Fibroblast of mammary gland (primary cell): ENCODE data around the gene ATG7.
A peak's percentile ranks its signal among the peaks of the same experiment; 100 is the strongest.
"Not testable (repeated sequence)": the region's sequence is repeated elsewhere in the genome, so short reads cannot be mapped to it uniquely, and the experiment has no call there.

Experiments used
- DNase-seq: peaks from one replicate; pipeline ENCODE4 v3.0.0-alpha.2; 2010; ENCODE audit warnings: low read depth
- H3K4me3 ChIP-seq: 2 replicates; pipeline ENCODE4 v1.5.1; 2011; ENCODE audit warnings: low read depth, mild to moderate bottlenecking, low read length, moderate library complexity; ENCODE audit not compliant: control insufficient read depth
- TF ChIP-seq, protein P1 (sequence below): conservative IDR thresholded peaks from 2 replicates; pipeline ENCODE4 v1.5.1; 2011; ENCODE audit warnings: low read depth, low read length, inconsistent platforms; ENCODE audit not compliant: control insufficient read depth, insufficient read depth

Gene ATG7

DNA sequence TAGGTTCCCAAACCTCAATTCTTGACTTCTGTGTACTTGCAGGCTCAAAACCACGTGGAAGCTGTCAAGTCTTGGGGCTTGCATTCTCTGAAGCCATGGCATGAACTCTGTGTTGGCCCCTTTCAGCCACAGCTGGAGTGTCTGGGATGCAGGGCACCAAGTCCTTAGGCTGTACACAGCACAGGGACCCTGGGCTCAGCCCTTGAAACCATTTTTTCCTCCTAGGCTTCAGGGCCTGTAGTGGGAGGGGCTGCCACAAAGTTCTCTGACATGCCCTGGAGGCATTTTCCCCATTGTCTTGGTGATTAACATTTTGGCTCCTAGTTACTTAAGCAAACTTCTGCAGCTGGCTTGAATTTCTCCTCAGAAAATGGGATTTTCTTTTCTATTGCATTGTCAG is 135.4 kb downstream of the ATG7 start:
- TF ChIP-seq, protein P1, sequence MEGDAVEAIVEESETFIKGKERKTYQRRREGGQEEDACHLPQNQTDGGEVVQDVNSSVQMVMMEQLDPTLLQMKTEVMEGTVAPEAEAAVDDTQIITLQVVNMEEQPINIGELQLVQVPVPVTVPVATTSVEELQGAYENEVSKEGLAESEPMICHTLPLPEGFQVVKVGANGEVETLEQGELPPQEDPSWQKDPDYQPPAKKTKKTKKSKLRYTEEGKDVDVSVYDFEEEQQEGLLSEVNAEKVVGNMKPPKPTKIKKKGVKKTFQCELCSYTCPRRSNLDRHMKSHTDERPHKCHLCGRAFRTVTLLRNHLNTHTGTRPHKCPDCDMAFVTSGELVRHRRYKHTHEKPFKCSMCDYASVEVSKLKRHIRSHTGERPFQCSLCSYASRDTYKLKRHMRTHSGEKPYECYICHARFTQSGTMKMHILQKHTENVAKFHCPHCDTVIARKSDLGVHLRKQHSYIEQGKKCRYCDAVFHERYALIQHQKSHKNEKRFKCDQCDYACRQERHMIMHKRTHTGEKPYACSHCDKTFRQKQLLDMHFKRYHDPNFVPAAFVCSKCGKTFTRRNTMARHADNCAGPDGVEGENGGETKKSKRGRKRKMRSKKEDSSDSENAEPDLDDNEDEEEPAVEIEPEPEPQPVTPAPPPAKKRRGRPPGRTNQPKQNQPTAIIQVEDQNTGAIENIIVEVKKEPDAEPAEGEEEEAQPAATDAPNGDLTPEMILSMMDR: no peak
- no peak overlapping the region for H3K4me3 ChIP-seq

DNA sequence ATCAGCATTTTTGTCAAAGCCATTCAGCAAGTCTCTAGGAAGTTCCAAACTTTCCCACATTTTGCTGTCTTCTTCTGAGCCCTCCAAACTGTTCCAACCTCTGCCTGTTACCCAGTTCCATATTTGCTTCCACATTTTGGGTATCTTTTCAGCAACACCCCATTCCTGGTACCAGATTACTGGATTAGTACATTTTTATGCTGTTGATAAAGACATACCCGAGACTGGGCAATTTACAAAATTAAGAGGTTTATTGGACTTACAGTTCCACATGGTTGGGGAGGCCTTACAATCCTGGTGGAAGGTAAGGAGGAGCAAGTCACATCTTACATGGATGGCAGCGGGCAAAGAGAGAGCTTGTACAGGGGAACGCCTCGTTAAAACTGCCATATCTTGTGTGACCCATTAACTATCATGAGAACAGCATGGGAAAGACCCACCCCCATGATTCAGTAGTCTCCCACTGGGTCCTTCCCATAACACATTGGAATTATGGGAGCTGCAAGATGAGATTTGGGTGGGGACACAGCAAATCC is 136.2 kb downstream of the ATG7 start:
- DNase-seq: not testable (repeated sequence)

More for the DNA sequence above, 135.4 kb downstream of the ATG7 start:
- no peak for DNase-seq

GRCh38 chr3:11410564-11410963 is 138.4 kb downstream of the ATG7 start:
- DNase-seq: no peak
- no peak overlapping the region for H3K4me3 ChIP-seq
- TF ChIP-seq, protein P1: no peak

More for the DNA sequence above, 136.2 kb downstream of the ATG7 start:
- not testable (repeated sequence) for H3K4me3 ChIP-seq

GRCh38 chr3:11411956-11412355 is 139.8 kb downstream of the ATG7 start:
- H3K4me3 ChIP-seq: no peak overlapping the region
- no peak for DNase-seq
- TF ChIP-seq, protein P1: no peak

- TF ChIP-seq, protein P1: no peak
- no peak overlapping the region for H3K4me3 ChIP-seq
- DNase-seq: no peak
These were observed 140.9 kb downstream of the ATG7 start for GRCh38 chr3:11413071-11413470.

GRCh38 chr3:11415099-11415498 is 142.9 kb downstream of the ATG7 start:
- TF ChIP-seq, protein P1: no peak
- DNase-seq: peak; percentile 52
- no peak overlapping the region for H3K4me3 ChIP-seq

- DNase-seq: no peak
These were observed 147.9 kb downstream of the ATG7 start for GRCh38 chr3:11420066-11420465.

More at GRCh38 chr3:11420066-11420465, 147.9 kb downstream of the ATG7 start:
- H3K4me3 ChIP-seq: no peak overlapping the region
- TF ChIP-seq, protein P1: no peak
